A549 treated with Hydrocortisone at 1 μM for 4 hours (cell line): ENCODE results near the gene CDC27. TPM values are rescaled to one million over a fixed set of nuclear protein-coding genes. Genes with fewer than 3 reads are reported as not detected.

Source experiments
- total RNA-seq: library from RNA; stranded (reverse); fragments of 200-300 nt; extraction: Qiagen RNA extraction; gene quantifications from 5 replicates; pipeline ENCODE4 v1.2.3, GENCODE V29; 2022

CDC27 gene
- 62.6 to 91.9 TPM (median 78.1 TPM) in 5 replicates for total RNA-seq

GRCh38 chr17:47188876-47189731 is at the start of gene CDC27:
Gene CDC27 (minus strand): TSS chr17:47189295. CDS start chr17:47189172, 123 bp downstream.

GRCh38 chr17:47208744-47209488 is 19.8 kb upstream of the CDC27 start, which contains the start of gene MYL4:
Gene MYL4 (plus strand): TSS chr17:47209348. CDS start chr17:47209423, 75 bp downstream.

Other genes starting within 250 kb of the CDC27 start
- gene RPRML, start 210.0 kb downstream of the CDC27 start, total RNA-seq: 0.40 to 0.81 TPM (median 0.68 TPM) in 5 replicates
- 0.21 TPM in 1 of 5 replicates, not detected in the others for gene MYL4, start 20.1 kb upstream of the CDC27 start, total RNA-seq
- 2.5 to 7.1 TPM (median 5.0 TPM) in 5 replicates for gene ITGB3, start 64.5 kb upstream of the CDC27 start, total RNA-seq
- 1.3 to 2.4 TPM (median 1.9 TPM) in 5 replicates for gene EFCAB13, start 134.7 kb upstream of the CDC27 start, total RNA-seq